ENCODE results near the gene CNGA2.

The CNGA2 gene

GRCh38 chrX:151752847-151753246 is 18.3 kb downstream of the CNGA2 start:
- no peak for DNase-seq (ENCODE audit: low read depth)

- no peak for DNase-seq (ENCODE audit: low read depth)
These were observed 18.9 kb downstream of the CNGA2 start for GRCh38 chrX:151753313-151754046.

GRCh38 chrX:151754047-151754429 is 19.5 kb downstream of the CNGA2 start:
- no peak for DNase-seq (ENCODE audit: low read depth)

- DNase-seq (ENCODE audit: low read depth) = no peak
These were observed 20.2 kb downstream of the CNGA2 start for GRCh38 chrX:151754641-151755215.

GRCh38 chrX:151759041-151759708 is 24.6 kb downstream of the CNGA2 start:
- DNase-seq (ENCODE audit: low read depth) = no peak

- no peak for DNase-seq (ENCODE audit: low read depth)
These were observed 28.3 kb downstream of the CNGA2 start for GRCh38 chrX:151762802-151763201.

GRCh38 chrX:151763711-151764110 is 29.2 kb downstream of the CNGA2 start:
- no peak for DNase-seq (ENCODE audit: low read depth)

- no peak for DNase-seq (ENCODE audit: low read depth)
These were observed 30.5 kb downstream of the CNGA2 start for GRCh38 chrX:151765026-151765425.

GRCh38 chrX:151771726-151772125 is 37.2 kb downstream of the CNGA2 start:
- no peak for DNase-seq (ENCODE audit: low read depth)

- no peak for DNase-seq (ENCODE audit: low read depth)
These were observed 38.9 kb downstream of the CNGA2 start for GRCh38 chrX:151773434-151773833.

- DNase-seq (ENCODE audit: low read depth) = no peak
These were observed 39.9 kb downstream of the CNGA2 start for GRCh38 chrX:151774421-151774820.

- no peak for DNase-seq (ENCODE audit: low read depth)
These were observed 41.7 kb downstream of the CNGA2 start for GRCh38 chrX:151776181-151776731.

- no peak for DNase-seq (ENCODE audit: low read depth)
These were observed 42.4 kb downstream of the CNGA2 start for GRCh38 chrX:151776936-151777335.

GRCh38 chrX:151779258-151779657 is 44.7 kb downstream of the CNGA2 start:
- DNase-seq (ENCODE audit: low read depth) = no peak

- DNase-seq (ENCODE audit: low read depth) = no peak
These were observed 46.1 kb downstream of the CNGA2 start for GRCh38 chrX:151780621-151781020.

GRCh38 chrX:151789179-151789800 is 54.7 kb downstream of the CNGA2 start:
- no peak for DNase-seq (ENCODE audit: low read depth)

GRCh38 chrX:151790481-151791160 is 56.1 kb downstream of the CNGA2 start:
- no peak for DNase-seq (ENCODE audit: low read depth)

- no peak for DNase-seq (ENCODE audit: low read depth)
These were observed 57.4 kb downstream of the CNGA2 start for GRCh38 chrX:151791961-151792360.

- no peak for DNase-seq (ENCODE audit: low read depth)
These were observed 58.0 kb downstream of the CNGA2 start for GRCh38 chrX:151792505-151792904.

GRCh38 chrX:151793886-151794285 is 59.3 kb downstream of the CNGA2 start:
- DNase-seq (ENCODE audit: low read depth) = no peak
